Pulmonary artery endothelial cell (primary cell): Measurements from ENCODE around the gene PRPF6. TPM values are rescaled to one million over a fixed set of nuclear protein-coding genes. Genes with fewer than 3 reads are reported as not detected.
"Not testable (repeated sequence)": the region's sequence is repeated elsewhere in the genome, so short reads cannot be mapped to it uniquely, and the experiment has no call there.

Experiments
- DNase-seq: peaks from one replicate; pipeline ENCODE4 v3.0.0-alpha.2; 2011; ENCODE audit warnings: low read depth, low spot score
- total RNA-seq: library from RNA; depleted of rRNA; stranded (reverse); fragments of >200 nt; gene quantifications from 2 replicates; pipeline ENCODE4 v1.2.3, GENCODE V29; 2014

The PRPF6 gene
- total RNA-seq, 1 donor from 2014 or later = 71.7 TPM

DNA sequence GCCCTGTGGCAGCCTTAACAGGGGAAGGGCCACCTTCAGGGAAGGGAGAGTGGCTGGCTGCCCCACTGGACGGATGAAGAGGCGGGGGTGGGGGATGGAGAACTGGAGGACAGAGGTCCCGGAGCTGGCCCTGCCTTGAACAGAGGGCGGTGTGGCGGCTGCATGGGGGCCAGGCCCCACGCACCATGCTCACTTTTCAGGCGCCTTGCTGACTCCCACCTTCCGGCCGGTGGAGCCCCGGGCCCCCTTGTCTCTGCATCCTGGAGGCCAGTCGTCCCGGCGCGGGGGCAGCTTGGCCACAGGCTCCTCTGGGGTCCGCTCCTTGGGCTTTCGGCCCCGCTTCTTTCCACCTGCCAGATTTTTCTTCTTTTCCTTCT lies 21.2 kb upstream of the PRPF6 start:
- DNase-seq = no peak

GRCh38 chr20:63960654-63961621 lies 20.0 kb upstream of the PRPF6 start:
- DNase-seq = not testable (repeated sequence)

DNA sequence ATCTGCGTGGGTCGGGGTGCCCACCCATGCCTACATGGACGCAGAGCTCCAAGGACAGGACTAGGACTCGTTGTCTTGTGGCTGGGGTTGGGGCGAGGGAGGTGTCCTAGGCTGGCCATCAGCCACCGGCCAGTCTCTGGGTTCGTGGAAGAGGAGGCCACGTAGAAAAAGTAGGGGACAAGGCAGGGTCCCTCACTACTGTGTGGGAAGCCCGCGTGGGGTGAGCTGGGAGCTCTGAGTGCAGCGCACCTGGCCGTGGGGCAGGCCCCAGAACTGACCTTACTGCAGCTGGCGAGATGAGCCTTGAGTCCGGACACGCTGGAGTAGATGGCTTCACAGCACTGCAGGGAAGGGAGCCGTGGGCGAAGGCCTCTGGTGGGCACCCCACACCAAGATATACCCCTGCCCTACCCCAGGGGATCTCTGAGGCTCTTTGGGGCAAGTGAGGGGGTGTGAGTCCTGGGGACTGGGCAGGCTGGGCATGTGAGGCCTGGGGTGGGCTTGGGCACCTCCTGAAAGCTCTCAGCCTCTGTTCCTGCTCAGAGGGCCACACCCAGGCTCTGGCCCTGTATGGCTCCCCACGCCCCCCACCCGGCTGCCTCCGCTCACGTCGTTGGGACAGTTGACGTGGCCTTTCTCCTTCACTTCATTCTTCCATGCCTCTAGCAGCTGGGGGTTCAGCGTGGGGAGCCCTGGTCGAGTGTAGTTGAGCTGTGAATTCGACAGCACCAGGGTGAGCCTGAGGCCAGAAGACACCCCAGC lies 19.1 kb upstream of the PRPF6 start:
- no peak for DNase-seq

- DNase-seq = no peak
These were observed 18.2 kb upstream of the PRPF6 start for GRCh38 chr20:63962426-63963347.

DNA sequence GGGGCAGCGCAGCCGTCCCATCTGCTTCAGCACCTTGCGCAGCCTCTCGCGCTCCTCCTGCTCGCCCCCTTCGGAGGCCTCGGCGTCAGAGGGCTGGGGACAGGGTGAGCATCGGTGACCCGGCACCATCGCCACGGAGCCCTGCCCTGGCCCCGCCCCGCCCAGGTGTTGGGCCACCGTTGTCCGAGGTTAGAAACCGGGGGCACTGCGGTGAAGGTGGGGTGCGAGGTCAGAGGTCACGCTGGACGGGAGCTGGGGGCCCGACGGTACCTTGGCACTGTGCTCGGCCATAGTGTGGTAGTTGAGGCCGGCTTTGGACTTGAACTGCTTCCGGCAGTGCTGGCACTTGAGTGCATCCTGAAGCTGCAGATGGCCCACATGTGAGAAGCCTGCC lies 17.6 kb upstream of the PRPF6 start:
- no peak for DNase-seq

DNA sequence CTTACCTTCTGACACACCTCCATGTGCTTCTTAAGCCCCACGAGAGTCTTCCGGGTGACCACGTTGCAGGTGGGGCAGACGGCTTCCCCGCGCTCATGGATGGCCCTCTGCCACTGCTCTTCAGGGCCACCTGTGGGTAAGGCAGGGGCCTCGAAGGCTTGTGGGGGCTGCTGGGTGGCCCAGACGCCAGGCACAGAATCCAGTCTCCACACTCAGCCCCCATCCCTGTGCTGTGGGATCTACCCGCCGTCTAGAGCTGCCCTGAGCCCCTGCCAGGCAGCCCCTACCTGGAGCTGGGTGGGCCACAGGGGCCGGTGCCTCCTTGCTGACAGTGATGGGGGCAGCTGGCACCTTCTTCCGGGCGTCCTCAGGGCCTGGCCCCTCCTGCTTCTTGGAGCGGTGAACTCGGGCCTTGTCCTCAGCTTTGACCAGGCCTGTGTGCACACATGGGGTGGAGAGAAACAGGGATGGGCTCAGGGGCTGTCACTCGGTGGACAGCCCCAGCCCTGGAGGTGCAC lies 17.1 kb upstream of the PRPF6 start:
- no peak for DNase-seq

DNA sequence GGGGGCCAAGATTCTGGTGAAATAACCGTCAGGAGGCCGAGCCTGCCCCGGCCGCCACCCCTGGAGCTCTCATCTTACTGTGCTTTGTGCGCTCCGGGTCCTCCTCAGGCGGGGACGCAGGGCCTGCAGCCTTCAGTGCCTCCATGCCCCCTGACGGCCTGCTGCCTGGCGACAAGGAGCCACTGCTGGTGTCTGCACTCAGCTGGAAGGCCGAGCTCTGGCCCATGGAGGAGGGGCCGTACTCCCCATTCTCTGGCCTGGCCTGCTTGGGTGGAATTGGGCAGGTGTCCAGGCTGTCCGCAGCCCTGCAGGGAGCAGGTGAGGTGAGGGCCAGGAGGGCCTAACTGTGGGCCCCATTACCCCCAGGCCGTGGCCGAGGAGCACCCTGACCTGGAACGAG lies 16.5 kb upstream of the PRPF6 start:
- DNase-seq = no peak

- DNase-seq = no peak
These were observed 14.6 kb upstream of the PRPF6 start for GRCh38 chr20:63966172-63966943.

DNA sequence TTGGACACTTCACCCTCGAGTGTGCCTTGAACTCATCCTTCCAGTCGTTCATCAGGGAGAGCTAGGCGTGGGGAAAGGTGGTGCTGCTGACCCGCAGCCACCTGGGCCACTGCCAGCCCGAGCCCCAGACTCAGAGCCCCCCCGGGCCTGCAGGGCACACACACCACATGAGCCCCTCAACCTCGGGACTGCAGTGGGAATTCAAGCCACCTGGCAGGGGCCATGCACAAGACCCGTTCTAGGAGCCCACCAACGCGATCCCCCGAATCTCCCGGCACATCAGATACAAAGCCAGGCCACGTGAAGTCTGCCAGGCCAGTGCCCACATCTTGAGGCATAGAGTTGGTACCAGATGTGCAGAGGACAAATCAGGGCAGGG lies 14.0 kb upstream of the PRPF6 start:
- no peak for DNase-seq

- DNase-seq = no peak
These were observed 13.4 kb upstream of the PRPF6 start for GRCh38 chr20:63967330-63968135.

DNA sequence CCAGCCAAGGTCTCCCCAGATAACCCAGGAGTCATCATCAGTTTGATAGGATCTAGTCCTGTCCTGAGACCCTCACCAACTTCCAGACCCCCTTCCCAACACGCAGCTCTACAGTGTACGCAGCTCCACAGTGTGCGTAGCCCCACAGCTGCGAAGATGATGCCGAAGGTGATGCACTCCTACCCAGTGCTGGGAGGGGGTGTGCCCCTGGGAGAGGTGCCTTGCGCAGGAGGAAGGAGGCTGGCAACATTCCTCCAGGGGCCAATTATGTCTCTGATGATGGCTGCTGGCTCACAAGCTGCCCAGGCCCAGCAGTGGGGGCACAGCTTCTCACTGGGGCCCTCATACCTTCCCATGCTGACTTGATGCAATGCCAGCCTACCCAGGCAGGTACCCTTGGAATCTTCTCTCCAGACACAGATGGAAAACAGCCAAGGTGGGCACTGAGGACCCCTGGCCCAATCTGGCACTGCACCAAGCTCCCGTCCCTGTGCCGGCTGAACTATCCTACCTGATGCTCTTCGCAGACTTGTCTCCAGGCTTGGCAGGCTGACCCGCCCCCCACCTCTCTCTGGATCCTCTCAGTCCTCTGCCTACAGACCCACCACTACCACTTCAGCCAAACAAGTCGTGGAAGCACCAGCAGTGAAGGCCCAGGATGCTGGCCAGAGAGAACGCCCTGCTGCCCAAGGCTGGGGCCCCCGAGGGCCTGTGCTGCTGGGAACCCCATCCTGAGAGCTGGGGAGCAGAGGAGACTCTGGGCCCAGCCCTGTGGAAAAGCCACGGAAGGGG lies 12.6 kb upstream of the PRPF6 start:
- no peak for DNase-seq

- DNase-seq = no peak
These were observed 11.8 kb upstream of the PRPF6 start for GRCh38 chr20:63968928-63969760.

- no peak for DNase-seq
These were observed 10.9 kb upstream of the PRPF6 start, which contains the start of gene ZNF512B for GRCh38 chr20:63969838-63970713. ZNF512B (minus strand) TSS chr20:63969930; CDS start chr20:63967950, 1,980 bp downstream.

- DNase-seq = no peak
These were observed 10.1 kb upstream of the PRPF6 start for GRCh38 chr20:63970714-63971431.

DNA sequence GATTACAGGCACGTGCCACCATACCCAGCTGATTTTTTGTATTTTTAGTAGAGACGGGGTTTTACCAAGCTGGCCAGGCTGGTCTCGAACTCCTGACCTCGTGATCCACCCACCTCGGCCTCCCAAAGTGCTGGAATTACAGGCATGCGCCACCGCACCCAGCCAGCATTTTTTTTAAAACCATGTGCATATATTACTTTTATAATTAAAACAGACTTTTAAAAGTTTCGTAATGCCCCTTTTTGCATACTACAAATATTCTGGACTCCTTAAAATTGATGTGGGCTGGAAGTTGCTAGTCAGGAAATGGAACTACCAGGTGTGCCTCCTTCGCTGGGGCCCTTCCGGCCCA lies 9.0 kb upstream of the PRPF6 start:
- DNase-seq = not testable (repeated sequence)
